BLaER1 treated with 17β-estradiol and CSF1 and Interleukin-3, amounts not matched to agents 10 nM and 100 nM (cell line): ENCODE data around the gene FGF4.

ENCODE experiments used
- H3K27ac ChIP-seq, 11 experiments: shearing (Covaris generic); formaldehyde crosslinking; 2 replicates each; pipeline ENCODE4 v1.8.1; 2022
- H3K27me3 ChIP-seq, 11 experiments: shearing (Covaris generic); formaldehyde crosslinking; 2 replicates each; pipeline ENCODE4 v1.8.1; 2022
- H3K36me3 ChIP-seq, 11 experiments: shearing (Covaris generic); formaldehyde crosslinking; 2 replicates each; pipeline ENCODE4 v1.8.1; 2022
- H3K4me1 ChIP-seq, 10 experiments: shearing (Covaris generic); formaldehyde crosslinking; 2 replicates each; pipeline ENCODE4 v1.8.1; 2022
- H3K4me2 ChIP-seq, 11 experiments: shearing (Covaris generic); formaldehyde crosslinking; 2 replicates each; pipeline ENCODE4 v1.8.1; 2022
- H3K4me3 ChIP-seq, 10 experiments: shearing (Covaris generic); formaldehyde crosslinking; 2 replicates each; pipeline ENCODE4 v1.8.1; 2022
- H3K9ac ChIP-seq, 11 experiments: shearing (Covaris generic); formaldehyde crosslinking; 2 replicates each; pipeline ENCODE4 v1.8.1; 2022
- H3K9me3 ChIP-seq, 11 experiments: shearing (Covaris generic); formaldehyde crosslinking; replicated peaks in 1 of 11; 2 replicates each; pipeline ENCODE4 v1.8.1; 2022
- H4K20me1 ChIP-seq, 11 experiments: shearing (Covaris generic); formaldehyde crosslinking; 2 replicates each; pipeline ENCODE4 v1.8.1; 2022
- Cebpa-rat ChIP-seq, 11 experiments: shearing (Covaris generic); IDR thresholded peaks; 2 replicates each; pipeline ENCODE4 v1.8.1; 2022

Gene FGF4

DNA sequence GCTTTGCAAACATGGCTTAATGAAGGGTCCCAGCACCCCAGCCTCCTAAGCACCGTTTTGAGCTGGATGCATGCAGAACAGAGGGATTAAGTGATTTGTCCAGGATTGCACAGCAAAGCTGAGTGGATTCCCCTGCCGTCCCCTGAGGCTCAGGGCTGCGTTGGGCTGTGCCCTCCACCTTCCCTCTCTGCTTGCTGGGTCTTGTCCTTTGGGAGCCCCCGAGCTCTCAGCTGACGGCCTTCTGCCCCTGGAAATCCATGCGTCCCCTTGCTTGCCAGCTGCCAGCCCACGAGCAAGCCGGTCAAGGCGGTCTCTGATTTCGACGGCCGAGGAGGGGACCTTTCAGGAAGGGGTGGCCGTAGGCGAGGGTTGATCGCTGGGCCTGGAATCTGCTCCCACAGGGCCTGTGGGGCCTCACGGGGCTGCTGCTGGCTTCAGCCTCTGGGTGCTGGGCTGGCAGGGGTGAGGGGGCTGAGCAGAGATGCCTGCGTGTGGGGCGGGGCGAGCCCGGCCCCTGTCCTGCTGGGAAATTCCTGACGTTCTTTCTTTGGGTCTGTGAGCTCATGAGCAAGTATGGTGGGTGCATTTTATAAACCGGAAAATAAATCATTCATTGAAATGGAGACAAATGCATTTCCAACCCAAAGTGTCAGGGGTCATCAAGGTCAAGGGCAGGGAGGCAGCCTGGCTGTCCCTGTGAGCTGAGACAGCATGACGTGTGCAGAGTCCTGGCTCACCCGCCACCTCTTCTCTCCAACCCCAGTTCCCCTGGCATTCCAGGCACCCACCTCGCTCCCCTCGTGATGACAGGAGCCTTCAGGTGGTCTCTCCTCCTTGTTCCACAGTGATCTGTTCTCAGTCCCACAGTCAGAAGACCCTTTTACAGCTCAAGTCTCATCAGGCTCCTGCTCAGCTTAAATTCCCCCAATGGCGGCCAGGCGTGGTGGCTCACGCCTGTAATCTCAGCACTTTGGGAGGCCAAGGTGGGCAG is 28.1 kb downstream of the FGF4 start:
- no peak for TF ChIP-seq Cebpa-rat (IDR thresholded peaks at IDR 0.05)
- H3K27ac ChIP-seq, result no peak overlapping the region
- peaks cover 0 to 12% (median 0%) of the 10 kb centered on the region in 11 experiments; a peak in 3 of 22 replicates for H4K20me1 ChIP-seq
- H3K36me3 ChIP-seq, result no peaks in the 10 kb centered on the region
- H3K4me2 ChIP-seq, result no peak overlapping the region
- no peak overlapping the region for H3K4me3 ChIP-seq
- H3K9ac ChIP-seq, result no peak overlapping the region
- H3K9me3 ChIP-seq, result no peaks in the 10 kb centered on the region
- no peaks in the 10 kb centered on the region; a peak in 1 of 22 replicates for H3K27me3 ChIP-seq
- no peaks in the 10 kb centered on the region for H3K4me1 ChIP-seq

DNA sequence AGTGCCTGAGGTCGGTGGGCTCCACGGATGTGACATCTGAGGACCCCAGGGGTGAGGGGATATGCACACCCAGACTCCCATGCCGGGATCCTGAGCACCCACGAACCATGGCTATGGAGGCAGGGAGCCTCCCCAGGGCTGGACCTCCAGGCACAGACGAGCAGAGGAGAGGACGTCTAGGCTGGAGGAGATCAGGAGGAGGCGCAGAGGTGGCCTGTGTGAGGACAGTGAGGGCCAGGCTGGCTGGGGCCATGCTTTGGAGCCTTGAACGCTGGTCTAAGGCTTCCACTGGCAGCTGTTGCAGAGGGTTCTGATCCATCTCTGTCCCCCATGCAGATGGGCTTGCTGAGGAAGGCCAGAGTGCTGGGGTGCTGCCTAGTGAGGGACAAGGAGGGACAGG is 29.0 kb downstream of the FGF4 start:
- H3K9ac ChIP-seq, result no peak overlapping the region
- H4K20me1 ChIP-seq, result peaks cover 0 to 12% (median 0%) of the 10 kb centered on the region in 11 experiments; a peak in 3 of 22 replicates
- H3K27me3 ChIP-seq, result no peaks in the 10 kb centered on the region; a peak in 1 of 22 replicates
- no peak overlapping the region for H3K4me2 ChIP-seq
- H3K4me1 ChIP-seq, result no peaks in the 10 kb centered on the region
- no peak overlapping the region for H3K27ac ChIP-seq
- H3K4me3 ChIP-seq, result no peak overlapping the region
- H3K36me3 ChIP-seq, result no peaks in the 10 kb centered on the region
- no peaks in the 10 kb centered on the region for H3K9me3 ChIP-seq
- TF ChIP-seq Cebpa-rat (IDR thresholded peaks at IDR 0.05), result no peak

DNA sequence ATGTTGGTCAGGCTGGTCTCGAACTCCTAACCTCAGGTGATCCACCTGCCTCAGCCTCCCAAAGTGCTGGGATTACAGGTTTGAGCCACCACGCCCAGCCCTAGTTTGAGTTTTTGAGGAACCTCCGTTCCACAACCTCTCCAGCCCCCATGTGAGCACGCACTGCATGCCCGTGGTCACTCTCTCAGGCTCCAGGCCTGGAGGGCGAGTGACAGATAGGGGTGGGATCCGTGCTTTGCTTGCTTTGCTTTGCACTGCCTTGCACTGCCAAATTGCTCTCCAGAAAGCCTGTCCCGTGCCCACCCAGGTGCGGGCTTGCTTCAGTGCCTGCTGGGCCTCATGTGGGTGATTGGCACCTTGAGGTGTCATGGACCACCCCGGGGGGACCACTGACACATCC is 29.9 kb downstream of the FGF4 start:
- H3K9me3 ChIP-seq, result no peaks in the 10 kb centered on the region
- H4K20me1 ChIP-seq, result peaks cover 0 to 12% (median 0%) of the 10 kb centered on the region in 11 experiments; a peak in 2 of 22 replicates
- no peak overlapping the region for H3K9ac ChIP-seq
- TF ChIP-seq Cebpa-rat (IDR thresholded peaks at IDR 0.05), result no peak
- no peaks in the 10 kb centered on the region for H3K4me1 ChIP-seq
- H3K4me3 ChIP-seq, result no peak overlapping the region
- H3K36me3 ChIP-seq, result no peaks in the 10 kb centered on the region
- H3K27me3 ChIP-seq, result no peaks in the 10 kb centered on the region; a peak in 1 of 22 replicates
- no peak overlapping the region for H3K4me2 ChIP-seq
- H3K27ac ChIP-seq, result no peak overlapping the region

DNA sequence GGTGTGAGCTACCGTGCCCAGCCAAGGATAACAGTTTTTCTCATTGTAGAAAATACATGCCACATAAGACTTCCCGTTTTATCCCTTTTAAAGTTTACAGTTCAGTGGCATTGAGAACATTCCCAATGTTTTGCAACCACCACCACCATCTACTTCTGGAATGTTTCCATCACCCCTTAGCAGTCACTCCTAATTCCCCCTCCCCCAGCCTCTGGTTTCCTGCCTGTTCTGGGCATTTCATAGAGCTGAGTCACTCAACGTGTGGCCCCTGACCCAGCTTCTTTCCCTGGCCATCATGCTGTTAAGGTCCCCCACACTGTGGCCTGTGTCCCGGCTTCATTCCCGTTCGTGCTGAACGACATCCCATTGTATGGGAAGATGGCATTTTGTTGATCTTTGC is 30.7 kb downstream of the FGF4 start:
- Histone ChIP-seq H3K36me3 (no peaks in the 10 kb centered on the region), H4K20me1 (peaks cover 0 to 12% (median 0%) of the 10 kb centered on the region in 11 experiments; a peak in 2 of 22 replicates), H3K27me3 (no peaks in the 10 kb centered on the region; a peak in 1 of 22 replicates), H3K4me1 (no peaks in the 10 kb centered on the region), H3K27ac (no peak overlapping the region), H3K4me3 (no peak overlapping the region), H3K9me3 (no peaks in the 10 kb centered on the region), H3K4me2 (no peak overlapping the region), H3K9ac (no peak overlapping the region)
- TF ChIP-seq Cebpa-rat (IDR thresholded peaks at IDR 0.05), result no peak

DNA sequence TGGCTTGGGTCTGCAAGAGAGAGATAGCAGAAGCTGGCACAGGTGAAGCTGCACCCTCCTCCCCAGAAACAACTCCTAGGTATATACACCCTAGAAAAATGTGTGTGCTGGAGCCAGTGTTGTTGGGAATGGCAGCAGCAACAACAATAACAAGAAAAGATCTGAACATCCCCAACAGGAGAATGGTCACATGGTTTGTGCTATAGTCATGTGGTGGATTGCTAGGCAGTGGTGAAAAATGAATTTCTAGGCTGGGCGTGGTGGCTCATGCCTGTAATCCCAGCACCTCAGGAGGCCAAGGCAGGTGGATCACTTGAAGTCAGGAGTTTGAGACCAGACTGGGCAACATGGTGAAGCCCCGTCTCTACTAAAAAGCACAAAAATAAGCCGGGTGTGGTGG is 40.3 kb downstream of the FGF4 start:
- H3K4me3 ChIP-seq, result no peak overlapping the region
- TF ChIP-seq Cebpa-rat (IDR thresholded peaks at IDR 0.05), result no peak
- H3K27ac ChIP-seq, result no peak overlapping the region
- H3K9me3 ChIP-seq, result peaks cover 23 to 30% (median 26%) of the 10 kb centered on the region in 11 experiments
- H4K20me1 ChIP-seq, result 0 out of 22 replicates have a peak, but pooled peaks cover 0 to 11% (median 0%) of the 10 kb centered on the region in 11 experiments
- no peak overlapping the region for H3K9ac ChIP-seq
- H3K27me3 ChIP-seq, result no peaks in the 10 kb centered on the region
- H3K4me1 ChIP-seq, result no peaks in the 10 kb centered on the region
- no peaks in the 10 kb centered on the region for H3K36me3 ChIP-seq
- H3K4me2 ChIP-seq, result no peak overlapping the region

DNA sequence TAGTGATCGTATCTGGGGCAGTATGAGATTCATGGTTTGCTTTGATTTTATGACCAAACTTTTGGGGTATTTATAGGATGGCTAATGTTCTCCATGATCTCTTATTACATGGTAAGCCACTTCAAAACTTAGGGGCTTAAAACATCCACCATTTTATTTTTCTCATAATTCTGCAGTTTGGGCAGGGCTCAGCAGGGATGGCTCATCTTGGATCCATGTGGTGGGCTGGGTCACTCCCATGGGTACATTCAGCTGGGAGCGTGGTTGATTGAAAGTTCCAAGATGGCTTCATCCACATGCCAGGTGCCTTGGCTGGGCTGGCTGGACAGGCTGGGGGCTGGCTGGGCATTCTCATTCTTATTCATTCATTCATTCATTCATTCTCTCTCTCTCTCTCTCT is 40.8 kb downstream of the FGF4 start:
- TF ChIP-seq Cebpa-rat (IDR thresholded peaks at IDR 0.05), result no peak
- Histone ChIP-seq H3K9me3 (peaks cover 23 to 30% (median 26%) of the 10 kb centered on the region in 11 experiments), H3K9ac (no peak overlapping the region), H3K27me3 (no peaks in the 10 kb centered on the region), H3K36me3 (no peaks in the 10 kb centered on the region), H3K4me1 (no peaks in the 10 kb centered on the region), H4K20me1 (peaks cover 0 to 15% (median 0%) of the 10 kb centered on the region in 11 experiments; a peak in 2 of 22 replicates), H3K4me3 (no peak overlapping the region), H3K27ac (no peak overlapping the region), H3K4me2 (no peak overlapping the region)

DNA sequence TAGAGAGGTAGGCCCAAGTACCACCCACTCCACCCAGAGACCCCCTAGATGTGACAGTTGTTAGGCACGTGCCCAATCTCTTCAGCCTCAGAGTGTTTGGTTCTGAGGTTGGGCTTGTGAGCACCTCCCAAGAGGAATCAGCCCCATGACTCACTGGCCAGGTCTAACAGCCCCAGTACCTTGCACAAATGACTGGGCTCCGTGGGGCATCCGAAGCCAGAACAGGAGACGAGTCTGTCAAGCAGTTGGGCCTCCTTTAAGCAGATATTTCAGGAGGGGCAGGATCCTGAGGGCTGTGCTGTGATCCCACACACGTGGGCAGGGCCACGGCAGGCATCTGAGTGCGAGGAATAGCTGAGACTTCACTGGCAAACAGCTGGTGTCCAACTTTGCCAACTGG is 42.2 kb downstream of the FGF4 start:
- no peaks in the 10 kb centered on the region for H3K36me3 ChIP-seq
- H3K9ac ChIP-seq, result no peak overlapping the region
- no peak overlapping the region for H3K4me3 ChIP-seq
- H4K20me1 ChIP-seq, result peaks cover 0 to 29% (median 0%) of the 10 kb centered on the region in 11 experiments; a peak in 3 of 22 replicates
- H3K4me1 ChIP-seq, result no peaks in the 10 kb centered on the region
- peaks cover 11 to 20% (median 14%) of the 10 kb centered on the region in 11 experiments for H3K9me3 ChIP-seq
- no peak overlapping the region for H3K4me2 ChIP-seq
- H3K27ac ChIP-seq, result no peak overlapping the region
- H3K27me3 ChIP-seq, result no peaks in the 10 kb centered on the region
- TF ChIP-seq Cebpa-rat (IDR thresholded peaks at IDR 0.05), result no peak

DNA sequence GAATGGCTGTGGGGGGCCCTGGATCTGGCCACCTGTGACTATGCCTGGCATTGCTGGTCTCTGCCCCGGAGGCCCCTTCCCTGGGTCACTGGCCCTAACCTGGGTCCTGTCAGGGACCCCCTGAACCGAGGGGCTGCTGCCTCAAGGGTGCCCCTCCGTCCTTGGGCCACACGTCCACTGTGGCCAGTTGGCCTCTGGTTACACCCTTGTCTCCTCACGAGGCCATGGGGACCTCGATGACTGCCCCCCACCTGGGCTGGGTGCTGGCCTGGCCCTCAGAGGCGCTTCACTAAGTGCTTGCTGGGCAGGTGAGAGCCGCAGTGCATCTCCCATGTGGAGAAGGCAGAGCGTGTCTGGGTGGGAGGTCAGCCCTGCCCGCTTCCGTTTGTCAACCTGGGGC is 44.0 kb downstream of the FGF4 start:
- H3K4me1 ChIP-seq, result no peaks in the 10 kb centered on the region
- H3K9me3 ChIP-seq, result peaks cover 11 to 19% (median 14%) of the 10 kb centered on the region in 11 experiments
- H3K36me3 ChIP-seq, result no peaks in the 10 kb centered on the region
- no peak overlapping the region for H3K9ac ChIP-seq
- H3K4me2 ChIP-seq, result no peak overlapping the region
- H4K20me1 ChIP-seq, result peaks cover 0 to 45% (median 0%) of the 10 kb centered on the region in 11 experiments; a peak in 4 of 22 replicates
- H3K27ac ChIP-seq, result no peak overlapping the region
- H3K27me3 ChIP-seq, result peaks cover 0 to 10% (median 7%) of the 10 kb centered on the region in 11 experiments; a peak in 14 of 22 replicates
- no peak overlapping the region for H3K4me3 ChIP-seq
- no peak for TF ChIP-seq Cebpa-rat (IDR thresholded peaks at IDR 0.05)

DNA sequence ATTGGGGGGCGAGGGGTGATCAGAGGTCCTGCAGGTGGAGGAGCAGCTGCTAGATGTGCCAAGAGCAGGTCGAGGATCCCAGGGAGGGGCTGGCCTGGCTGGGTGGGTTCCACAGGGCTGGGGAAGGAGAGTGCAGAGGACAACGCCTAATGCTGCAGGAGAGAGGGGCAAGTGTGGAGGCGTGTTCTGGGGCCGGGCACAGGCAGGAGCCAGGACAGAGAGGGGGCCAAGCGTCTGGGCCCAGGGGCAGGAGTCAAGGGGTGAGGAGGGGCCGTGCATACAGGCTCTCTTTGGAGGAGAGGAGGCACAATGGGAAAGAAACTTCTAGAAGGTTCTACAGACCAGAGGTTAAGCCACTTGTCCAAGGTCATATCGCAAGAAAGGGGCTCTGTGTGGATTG is 44.6 kb downstream of the FGF4 start:
- peaks cover 0 to 15% (median 11%) of the 10 kb centered on the region in 11 experiments; a peak in 14 of 22 replicates for H3K27me3 ChIP-seq
- no peaks in the 10 kb centered on the region for H3K4me1 ChIP-seq
- H4K20me1 ChIP-seq, result peaks cover 0 to 45% (median 0%) of the 10 kb centered on the region in 11 experiments; a peak in 4 of 22 replicates
- H3K9me3 ChIP-seq, result peaks cover 11 to 19% (median 14%) of the 10 kb centered on the region in 11 experiments
- TF ChIP-seq Cebpa-rat (IDR thresholded peaks at IDR 0.05), result no peak
- no peak overlapping the region for H3K9ac ChIP-seq
- no peaks in the 10 kb centered on the region for H3K36me3 ChIP-seq
- H3K4me2 ChIP-seq, result no peak overlapping the region
- H3K27ac ChIP-seq, result no peak overlapping the region
- no peak overlapping the region for H3K4me3 ChIP-seq
